Measurements from ENCODE around the gene PAK5.

GRCh38 chr20:9838378-9839295 is at the start of gene PAK5:
- TF ChIP-seq U2AF2 (optimal IDR thresholded peaks at IDR 0.05; ENCODE audit: low read depth, low read length) (no peak), ZNF224 (CRISPR knock-in tag; IDR thresholded peaks at IDR 0.05) (no peak), E2F6 (IDR thresholded peaks at IDR 0.05; ENCODE audit: borderline replicate concordance in 1 of 2, extremely low read depth in 1 of 2, insufficient read depth in 1 of 2, insufficient read length in 1 of 2, low read depth in 1 of 2, low read length in 1 of 2, poor library complexity in 1 of 2, severe bottlenecking in 1 of 2) (no peak), RBM39 (optimal IDR thresholded peaks at IDR 0.05; ENCODE audit: low read depth, low read length) (no peak), LEF1 (IDR thresholded peaks at IDR 0.05) (no peak), ZBTB33 (CRISPR knock-in tag; IDR thresholded peaks at IDR 0.05) (no peak), EZH2 (IDR thresholded peaks at IDR 0.05; ENCODE audit: borderline replicate concordance, low read depth, low read length) (no peak)
- TF ChIP-seq, protein P1, sequence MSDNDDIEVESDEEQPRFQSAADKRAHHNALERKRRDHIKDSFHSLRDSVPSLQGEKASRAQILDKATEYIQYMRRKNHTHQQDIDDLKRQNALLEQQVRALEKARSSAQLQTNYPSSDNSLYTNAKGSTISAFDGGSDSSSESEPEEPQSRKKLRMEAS (CRISPR knock-in tag; IDR thresholded peaks at IDR 0.05): no peak
- TF ChIP-seq, protein P2, sequence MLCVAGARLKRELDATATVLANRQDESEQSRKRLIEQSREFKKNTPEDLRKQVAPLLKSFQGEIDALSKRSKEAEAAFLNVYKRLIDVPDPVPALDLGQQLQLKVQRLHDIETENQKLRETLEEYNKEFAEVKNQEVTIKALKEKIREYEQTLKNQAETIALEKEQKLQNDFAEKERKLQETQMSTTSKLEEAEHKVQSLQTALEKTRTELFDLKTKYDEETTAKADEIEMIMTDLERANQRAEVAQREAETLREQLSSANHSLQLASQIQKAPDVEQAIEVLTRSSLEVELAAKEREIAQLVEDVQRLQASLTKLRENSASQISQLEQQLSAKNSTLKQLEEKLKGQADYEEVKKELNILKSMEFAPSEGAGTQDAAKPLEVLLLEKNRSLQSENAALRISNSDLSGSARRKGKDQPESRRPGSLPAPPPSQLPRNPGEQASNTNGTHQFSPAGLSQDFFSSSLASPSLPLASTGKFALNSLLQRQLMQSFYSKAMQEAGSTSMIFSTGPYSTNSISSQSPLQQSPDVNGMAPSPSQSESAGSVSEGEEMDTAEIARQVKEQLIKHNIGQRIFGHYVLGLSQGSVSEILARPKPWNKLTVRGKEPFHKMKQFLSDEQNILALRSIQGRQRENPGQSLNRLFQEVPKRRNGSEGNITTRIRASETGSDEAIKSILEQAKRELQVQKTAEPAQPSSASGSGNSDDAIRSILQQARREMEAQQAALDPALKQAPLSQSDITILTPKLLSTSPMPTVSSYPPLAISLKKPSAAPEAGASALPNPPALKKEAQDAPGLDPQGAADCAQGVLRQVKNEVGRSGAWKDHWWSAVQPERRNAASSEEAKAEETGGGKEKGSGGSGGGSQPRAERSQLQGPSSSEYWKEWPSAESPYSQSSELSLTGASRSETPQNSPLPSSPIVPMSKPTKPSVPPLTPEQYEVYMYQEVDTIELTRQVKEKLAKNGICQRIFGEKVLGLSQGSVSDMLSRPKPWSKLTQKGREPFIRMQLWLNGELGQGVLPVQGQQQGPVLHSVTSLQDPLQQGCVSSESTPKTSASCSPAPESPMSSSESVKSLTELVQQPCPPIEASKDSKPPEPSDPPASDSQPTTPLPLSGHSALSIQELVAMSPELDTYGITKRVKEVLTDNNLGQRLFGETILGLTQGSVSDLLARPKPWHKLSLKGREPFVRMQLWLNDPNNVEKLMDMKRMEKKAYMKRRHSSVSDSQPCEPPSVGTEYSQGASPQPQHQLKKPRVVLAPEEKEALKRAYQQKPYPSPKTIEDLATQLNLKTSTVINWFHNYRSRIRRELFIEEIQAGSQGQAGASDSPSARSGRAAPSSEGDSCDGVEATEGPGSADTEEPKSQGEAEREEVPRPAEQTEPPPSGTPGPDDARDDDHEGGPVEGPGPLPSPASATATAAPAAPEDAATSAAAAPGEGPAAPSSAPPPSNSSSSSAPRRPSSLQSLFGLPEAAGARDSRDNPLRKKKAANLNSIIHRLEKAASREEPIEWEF (CRISPR knock-in tag; IDR thresholded peaks at IDR 0.05): no peak
